GM12892 (cell line): Measurements from ENCODE around the gene TMPO.

ENCODE experiments used
- POLR2A ChIP-seq: IDR thresholded peaks from 2 replicates; pipeline ENCODE4 v1.6.1; 2011; ENCODE audit warnings: low read depth, low read length, control low read depth
- POLR2AphosphoS5 ChIP-seq: IDR thresholded peaks from 2 replicates; pipeline ENCODE4 v1.6.1; 2011; ENCODE audit warnings: low read depth, low read length, control low read depth
- TAF1 ChIP-seq: IDR thresholded peaks from 2 replicates; pipeline ENCODE4 v1.6.1; 2011; ENCODE audit warnings: low read depth, mild to moderate bottlenecking, control low read depth, low read length, borderline replicate concordance

DNA sequence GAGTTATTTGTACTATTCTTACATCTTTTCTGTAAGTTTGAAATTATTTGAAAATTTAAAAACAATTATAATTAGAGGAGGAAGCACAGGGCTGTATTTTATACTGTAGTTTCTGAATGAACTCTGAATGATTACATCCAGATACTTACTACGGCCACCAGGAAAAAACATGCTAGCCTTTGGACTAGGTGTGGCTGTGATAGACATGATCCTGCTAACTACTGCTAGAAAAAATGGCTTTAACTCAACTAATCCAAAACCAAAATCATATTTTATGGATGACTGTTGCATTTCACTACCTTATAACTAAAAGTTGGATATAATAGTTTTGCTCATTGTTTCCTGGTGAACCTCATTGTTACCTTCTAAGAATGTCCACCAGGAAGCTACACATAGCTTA lies 63.0 kb downstream of the TMPO start:
- TF ChIP-seq POLR2A: no peak
- TF ChIP-seq POLR2AphosphoS5: no peak
- TF ChIP-seq TAF1: no peak
